ENCODE results near the gene RHOD.

RHOD gene

DNA sequence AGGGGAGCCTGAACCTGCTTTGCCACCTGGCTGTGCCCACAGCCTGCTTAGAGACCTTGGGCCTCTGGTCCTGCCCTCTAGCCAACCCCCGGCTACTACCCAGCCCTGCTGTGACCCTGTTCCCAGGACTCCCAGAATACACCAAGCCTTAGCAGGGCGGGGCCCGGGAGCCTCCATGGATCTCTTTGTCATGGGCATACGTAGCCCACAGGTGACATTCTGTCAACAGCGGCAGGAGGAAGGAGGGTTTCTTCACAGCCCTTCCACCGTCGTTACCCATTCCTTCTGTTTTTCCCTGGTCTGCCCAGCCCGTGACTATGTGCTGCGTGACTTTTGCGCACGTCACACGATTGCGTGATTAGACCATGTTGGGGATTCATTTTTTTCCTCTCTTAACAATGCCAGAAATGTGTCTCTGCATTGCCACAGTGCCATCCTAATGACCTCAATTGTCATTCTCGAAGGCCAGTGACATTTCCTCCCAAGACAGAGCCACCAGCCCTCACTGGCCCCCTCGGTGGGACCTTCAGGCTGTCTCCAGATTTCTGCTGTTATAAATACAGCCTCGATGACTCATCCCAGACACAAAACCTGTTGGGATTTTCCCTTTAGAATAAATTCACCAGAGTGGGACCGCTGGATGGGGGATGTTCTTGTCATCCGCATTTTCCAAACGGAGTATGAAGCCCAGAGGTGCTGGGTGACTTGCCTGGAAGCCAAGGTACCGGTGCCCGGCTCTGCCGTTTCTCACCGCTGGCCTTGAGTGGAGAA lies 24.7 kb upstream of the RHOD start:
- FAIRE-seq (peak; percentile 79), DNase-seq (ENCODE audit: low spot score) (peak; percentile 81)

DNA sequence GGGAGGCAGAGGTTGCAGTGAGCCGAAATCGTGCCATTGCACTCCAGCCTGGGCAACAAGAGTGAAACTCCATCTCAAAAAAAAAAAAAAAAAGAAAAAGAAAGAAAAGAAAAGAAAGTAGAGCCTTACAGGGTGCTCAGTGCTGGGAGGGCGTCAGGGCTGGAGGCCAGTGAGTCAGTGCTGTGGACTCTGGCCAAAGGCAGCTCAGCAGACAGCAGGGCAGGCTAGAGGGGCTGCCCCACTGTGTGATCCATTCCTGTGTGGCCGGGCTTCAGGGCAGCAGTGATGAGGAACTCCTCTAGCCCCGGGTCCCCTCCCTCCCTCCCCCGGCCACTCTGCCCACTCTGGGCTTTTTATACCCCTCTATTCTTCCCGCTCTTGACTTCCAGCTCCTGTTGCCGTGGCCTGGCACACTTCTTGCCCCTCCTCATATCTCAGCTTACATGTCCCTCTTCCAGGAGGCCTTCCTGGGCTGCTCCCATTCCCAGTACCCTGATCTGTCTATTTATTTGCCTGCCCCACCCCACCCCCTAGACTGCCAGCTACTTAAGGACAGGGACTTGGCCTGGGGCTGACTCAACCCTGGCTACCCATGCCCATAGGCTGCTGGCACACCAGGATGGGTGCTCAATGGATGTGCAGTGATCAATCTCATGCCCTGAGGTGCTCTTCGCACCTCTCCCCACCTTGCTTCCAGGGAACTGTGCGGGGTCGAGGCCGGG lies 23.7 kb upstream of the RHOD start:
- peak; percentile 86 for DNase-seq (ENCODE audit: low spot score)
- FAIRE-seq = peak; percentile 71

DNA sequence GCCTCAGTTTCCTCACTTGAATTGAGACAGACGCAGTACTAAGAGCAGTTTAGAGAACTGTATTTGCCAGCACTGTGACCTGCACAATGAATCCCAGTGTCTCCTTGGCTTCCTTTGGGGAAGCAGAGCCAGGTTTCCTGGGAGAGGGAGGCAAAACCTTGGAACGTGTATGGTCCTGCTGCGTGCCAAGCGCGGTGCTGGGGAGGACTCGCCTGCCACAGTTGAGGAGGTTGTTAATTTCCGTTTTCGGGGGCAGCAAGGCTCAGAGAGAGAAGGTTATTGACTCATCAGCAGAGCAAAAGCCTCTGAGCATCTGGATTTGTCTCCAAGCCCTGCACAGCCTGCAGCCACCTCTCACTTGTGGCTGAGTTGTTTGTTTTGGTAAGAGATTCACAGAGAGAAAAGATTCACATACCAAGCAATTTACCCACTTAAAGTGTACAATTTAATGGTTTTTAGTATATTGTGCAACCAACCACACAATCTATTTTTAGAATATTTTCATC lies 22.9 kb upstream of the RHOD start:
- FAIRE-seq = peak; percentile 91

DNA sequence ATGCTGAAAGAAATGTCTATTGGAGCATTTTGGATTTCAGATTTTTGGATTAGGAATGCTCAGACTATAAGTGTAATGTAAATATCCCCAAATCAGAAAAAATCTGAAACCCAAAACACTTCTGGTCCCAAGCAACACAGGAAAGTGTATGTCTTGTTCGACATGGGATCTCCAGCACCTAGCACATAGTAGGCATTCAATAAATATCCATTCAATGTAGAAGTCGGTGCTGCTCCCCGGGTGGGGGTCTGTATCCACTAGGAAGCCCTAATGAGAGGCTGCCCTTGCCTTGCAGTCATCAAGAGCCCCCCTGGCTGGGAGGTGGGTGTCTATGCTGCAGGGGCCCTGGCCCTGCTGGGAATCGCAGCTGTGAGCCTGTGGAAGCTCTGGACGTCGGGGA lies 22.3 kb upstream of the RHOD start:
- no peak for DNase-seq (ENCODE audit: low spot score)
- FAIRE-seq = no peak

More for the DNA sequence above, 22.9 kb upstream of the RHOD start:
- DNase-seq (ENCODE audit: low spot score) = peak; percentile 83

DNA sequence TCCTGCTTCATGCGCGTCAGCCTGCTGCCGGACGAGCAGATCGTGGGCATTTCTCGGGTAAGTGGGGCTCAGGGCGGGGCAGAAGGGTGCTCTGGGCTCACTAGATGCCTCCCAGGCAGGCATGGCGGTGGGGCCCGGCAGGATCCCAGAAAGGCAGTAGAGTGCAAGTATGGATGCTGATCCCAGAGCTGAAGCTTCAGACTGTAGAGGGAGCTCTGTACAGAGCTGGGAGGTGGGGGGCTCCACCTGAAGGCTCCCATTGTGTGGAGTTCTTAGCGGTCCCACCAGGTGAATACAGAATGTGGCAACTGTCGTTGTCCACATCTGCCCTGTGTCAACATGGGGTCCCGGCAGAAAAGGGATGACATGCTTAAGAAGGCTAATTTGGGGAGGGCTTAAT lies 16.5 kb upstream of the RHOD start:
- FAIRE-seq (no peak), DNase-seq (ENCODE audit: low spot score) (no peak)

DNA sequence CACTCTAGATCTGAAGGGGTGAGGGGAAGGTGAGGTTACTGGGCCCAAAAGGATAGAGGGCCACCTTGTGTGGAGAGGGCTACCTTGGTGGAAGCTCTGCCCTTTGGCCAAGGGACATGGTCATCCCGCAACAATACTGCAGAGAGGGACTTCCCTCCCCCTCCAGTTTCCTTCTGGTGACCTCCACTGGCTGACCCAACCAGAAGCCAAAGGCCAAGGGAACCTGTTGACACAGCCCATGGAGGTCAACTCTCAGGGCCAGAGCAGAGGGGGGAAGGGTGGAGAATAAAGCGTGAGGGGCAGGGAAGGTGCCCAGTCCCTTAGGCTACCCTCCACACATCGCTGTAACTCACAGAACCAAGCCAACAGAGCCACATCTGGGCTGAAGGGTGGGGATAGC lies 15.0 kb upstream of the RHOD start:
- DNase-seq (ENCODE audit: low spot score) (no peak), FAIRE-seq (no peak)

DNA sequence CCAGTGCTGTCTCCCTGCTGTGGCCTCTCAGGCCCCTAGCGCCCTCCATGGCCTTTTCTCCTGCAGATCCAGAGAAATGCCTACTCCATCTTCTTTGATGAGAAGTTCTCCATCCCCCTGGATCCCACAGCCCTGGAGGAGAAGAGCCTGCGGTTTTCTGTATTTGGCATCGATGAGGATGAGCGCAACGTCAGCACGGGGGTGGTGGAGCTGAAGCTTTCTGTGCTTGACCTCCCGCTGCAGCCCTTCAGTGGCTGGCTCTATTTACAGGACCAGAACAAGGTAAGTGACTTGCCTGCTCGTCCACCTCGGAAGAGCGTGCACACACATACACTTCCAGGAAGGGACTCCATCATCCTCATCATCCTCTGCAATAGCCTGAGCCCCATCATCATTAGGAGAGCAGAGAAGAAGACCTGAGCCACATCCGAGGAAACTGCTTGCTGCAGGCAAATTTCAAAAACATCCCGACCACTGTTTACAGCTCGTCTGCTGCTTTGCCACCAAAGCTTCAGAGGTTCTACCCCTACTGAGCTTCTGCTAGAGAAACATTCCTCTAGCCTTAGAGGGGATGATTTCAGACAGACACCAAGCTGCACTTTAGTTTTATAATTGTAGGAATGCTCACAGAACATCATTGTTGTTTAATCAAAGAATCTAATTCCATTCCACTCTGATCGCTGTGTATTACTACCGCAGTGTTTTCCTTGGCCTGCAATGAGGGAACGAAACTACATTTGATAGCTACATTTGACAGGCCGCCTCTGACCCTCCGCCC lies 12.9 kb upstream of the RHOD start:
- FAIRE-seq = no peak

DNA sequence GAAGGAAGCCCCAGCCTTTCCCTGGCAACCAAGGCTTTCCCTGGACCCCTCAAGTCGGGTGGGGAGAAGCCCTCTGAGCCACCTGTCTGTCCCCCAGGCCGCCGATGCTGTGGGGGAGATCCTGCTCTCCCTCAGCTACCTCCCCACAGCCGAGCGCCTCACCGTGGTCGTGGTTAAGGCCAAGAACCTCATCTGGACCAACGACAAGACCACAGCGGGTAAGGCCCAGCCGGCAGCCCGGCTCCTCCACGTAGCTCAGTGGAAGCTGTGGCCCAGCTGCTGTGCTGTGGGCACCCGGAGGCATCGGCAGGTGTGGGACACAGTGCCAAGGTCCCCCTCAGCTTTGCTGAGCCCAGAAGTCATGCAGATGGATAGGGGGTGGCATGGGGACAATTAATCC lies 12.2 kb upstream of the RHOD start:
- no peak for FAIRE-seq
- DNase-seq (ENCODE audit: low spot score) = no peak

More for the DNA sequence above, 12.9 kb upstream of the RHOD start:
- no peak for DNase-seq (ENCODE audit: low spot score)

DNA sequence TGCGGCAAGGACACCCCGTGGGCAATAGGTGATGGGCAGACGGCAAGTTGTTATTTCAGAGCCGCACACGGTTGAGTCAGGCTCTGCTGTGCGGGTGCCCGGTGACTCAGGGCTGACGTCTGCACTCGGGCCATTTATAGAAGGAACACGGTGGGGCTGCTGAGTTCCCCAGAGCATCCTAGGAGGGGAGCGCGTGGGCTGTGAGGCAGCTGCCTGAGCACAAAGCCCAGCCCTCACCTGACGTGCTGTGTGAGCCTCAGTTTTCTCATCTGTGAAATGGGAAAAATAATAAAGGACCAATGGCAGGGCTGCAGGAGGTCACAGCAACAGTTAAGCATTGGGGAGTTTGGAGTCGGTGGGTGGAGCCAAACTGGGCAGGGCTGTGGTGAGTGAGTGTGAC lies 11.3 kb upstream of the RHOD start:
- peak; percentile 82 for DNase-seq (ENCODE audit: low spot score)
- no peak for FAIRE-seq

DNA sequence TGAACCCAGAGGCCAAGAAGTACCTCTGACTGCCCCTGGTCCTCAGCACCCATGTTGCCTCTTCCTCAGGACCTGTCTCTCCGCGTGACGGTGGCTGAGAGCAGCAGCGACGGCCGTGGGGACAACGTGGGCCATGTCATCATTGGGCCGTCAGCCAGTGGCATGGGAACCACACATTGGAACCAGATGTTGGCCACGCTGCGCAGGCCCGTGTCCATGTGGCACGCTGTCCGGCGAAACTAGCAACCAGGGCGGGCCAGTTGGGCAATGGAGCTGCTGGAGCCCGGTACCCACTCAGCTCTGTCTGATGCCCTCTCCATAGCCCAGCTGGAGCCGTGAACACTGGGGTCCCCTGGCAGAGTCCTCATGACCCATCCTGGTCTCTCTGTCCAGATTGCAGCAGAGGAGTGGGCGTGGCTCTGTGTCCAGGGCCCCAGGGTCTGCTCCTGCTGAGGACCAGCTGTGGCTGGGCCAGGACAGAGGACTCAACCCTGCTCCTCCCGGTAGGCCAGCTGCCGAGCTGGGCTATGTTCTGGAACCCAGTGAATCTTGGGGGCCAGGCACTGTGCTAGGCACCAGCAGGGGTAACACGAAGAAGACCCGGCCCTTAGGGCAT lies 8.0 kb upstream of the RHOD start:
- DNase-seq (ENCODE audit: low spot score) = no peak
- FAIRE-seq = no peak

DNA sequence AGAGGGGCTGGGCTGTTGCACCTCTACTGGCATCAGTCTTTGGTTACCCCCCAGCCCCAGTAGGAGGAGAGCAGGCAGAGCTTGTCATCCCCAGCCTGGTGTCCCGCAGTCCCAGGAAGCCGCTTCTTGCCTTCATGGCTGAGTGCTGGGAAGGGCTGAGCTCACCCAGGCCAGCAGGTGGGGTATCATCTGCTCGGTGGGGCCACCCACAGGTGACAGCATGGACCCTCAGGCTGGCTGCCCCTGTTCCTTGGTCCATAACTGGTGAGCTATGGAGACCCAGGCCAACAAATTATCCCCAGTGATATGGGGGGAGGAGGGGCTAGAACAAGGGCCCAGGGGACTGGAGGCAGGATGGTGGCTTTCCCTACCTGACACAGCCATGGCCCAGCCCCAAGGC lies 6.5 kb upstream of the RHOD start:
- FAIRE-seq (no peak), DNase-seq (ENCODE audit: low spot score) (no peak)

DNA sequence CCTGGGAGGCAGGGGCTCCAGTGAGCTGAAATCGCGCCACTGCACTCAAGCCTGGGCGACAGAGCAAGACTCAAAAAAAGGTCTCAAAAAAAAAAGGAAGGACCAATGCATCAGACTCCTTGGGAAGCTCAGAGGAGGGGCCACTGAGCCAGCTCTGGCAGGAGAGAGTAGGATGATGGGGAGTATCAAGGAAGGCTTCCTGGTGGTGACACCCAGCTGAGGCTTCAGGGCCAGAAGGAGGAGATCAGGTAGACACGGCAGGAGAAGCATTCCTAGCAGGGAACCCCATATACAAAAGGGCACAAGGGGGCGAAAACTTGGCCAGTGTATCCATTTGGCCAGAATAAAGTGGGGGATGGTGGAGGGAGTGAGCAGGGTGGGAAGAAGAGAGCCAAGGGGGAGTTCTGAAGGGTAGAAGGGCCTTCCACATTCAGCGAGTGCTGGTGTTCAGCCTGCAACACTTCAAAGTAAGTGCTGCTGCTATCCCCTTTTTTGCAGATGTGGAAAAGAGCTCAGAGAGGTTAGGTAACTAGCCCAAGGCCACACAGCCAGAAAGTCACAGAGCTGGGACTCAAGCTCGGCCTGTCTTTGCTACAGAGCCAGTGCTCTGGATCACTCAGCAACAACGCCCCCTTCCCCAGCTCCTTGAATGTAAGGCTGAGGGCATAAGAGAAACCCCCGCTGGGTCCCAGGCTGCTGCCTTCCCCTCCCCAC lies 5.3 kb upstream of the RHOD start:
- no peak for DNase-seq (ENCODE audit: low spot score)

DNA sequence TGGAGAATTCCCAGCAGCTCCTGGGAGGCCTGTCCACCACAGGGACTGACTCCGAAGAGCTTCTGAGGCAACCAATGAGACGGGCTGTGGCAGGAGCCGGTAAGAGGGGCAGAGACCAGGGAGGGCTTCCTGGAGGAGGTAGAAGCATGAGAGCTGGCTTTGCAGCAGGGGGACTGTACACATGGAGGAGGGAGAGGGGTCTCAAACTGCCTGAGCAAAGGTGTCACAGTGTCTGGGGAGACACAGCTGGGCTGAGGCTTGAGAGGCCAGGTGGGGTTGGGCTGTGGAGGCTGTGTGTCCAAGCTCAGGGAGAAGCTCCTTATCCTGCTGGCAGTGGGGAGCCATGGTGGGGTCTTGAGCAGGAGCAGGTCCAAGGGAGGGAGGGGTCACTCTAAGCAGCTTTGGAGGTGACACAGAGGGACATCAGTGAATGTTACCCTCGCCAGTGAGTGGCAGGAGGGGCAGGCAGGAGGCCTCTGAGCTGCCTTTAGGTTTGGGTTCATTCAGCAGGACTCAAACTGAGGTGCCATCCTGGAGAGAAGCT lies 4.6 kb upstream of the RHOD start:
- no peak for DNase-seq (ENCODE audit: low spot score)
- no peak for FAIRE-seq

More for the DNA sequence above, 5.3 kb upstream of the RHOD start:
- no peak for FAIRE-seq

DNA sequence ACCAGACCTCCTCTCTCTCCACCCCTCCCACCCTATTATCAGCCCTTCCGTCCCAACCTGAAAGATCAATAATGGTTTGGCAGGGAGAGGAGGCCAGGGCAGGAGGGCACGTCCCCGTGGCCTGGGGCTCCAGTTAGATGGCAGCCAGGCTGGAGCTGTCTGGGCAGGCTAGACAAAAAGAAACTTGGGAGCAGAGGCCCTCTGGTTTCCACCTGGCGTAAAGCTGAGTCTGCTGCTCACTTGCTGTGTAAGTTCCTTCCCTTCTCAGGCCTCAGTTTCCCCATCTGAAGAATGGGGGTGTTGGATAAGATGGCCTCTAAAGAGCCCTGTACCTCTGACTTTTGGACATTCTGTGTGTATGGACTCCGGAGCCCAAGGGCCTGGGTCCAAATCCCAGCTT lies 3.8 kb upstream of the RHOD start:
- DNase-seq (ENCODE audit: low spot score) = no peak
- FAIRE-seq = no peak

DNA sequence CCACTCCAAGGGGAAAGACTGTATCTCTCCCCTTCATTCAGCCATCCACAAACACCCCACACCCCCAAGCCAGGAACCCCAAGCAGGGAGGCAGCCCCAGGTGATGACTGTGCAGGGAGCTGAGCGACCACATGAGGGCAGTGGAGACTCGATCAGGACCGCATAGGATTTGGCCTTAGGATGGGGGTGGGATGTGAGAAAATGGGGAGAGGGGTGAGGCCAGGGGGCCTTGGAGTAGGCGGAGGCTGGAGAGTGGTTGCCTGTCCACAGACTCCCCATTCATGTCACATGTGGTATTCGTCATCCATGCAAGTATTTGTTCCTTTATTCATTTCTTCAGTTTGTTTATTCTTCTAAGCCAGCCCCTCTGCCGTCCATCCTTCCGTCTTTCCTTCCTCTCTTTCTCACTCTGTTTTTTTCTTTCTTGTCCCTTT lies 2.7 kb upstream of the RHOD start:
- DNase-seq (ENCODE audit: low spot score) (no peak), FAIRE-seq (no peak)

DNA sequence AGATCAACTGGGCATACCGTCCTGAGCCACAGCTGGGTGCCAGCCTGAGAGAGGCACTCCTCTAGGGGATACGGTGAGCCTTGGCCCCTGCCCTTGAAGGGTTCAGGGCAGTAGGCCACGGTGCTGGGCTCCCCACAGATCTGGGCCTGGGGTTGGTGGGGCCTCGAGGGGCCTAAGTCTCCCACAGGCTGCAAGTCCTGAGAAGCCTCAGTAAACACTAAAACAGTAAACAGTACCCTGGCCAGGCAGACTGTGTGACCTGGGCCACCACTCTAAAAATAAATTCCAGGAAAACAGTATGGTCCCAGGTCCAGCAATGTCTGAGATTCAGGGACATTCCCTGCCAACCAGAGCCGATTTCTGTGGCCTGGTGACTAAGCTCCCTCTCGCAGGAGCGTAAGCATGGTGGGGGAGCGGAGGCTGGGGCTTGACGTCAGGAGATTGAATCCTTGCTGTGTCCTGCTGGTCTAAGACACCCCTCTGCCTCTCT lies 2.3 kb upstream of the RHOD start:
- FAIRE-seq = peak; percentile 78
- peak; percentile 74 for DNase-seq (ENCODE audit: low spot score)

DNA sequence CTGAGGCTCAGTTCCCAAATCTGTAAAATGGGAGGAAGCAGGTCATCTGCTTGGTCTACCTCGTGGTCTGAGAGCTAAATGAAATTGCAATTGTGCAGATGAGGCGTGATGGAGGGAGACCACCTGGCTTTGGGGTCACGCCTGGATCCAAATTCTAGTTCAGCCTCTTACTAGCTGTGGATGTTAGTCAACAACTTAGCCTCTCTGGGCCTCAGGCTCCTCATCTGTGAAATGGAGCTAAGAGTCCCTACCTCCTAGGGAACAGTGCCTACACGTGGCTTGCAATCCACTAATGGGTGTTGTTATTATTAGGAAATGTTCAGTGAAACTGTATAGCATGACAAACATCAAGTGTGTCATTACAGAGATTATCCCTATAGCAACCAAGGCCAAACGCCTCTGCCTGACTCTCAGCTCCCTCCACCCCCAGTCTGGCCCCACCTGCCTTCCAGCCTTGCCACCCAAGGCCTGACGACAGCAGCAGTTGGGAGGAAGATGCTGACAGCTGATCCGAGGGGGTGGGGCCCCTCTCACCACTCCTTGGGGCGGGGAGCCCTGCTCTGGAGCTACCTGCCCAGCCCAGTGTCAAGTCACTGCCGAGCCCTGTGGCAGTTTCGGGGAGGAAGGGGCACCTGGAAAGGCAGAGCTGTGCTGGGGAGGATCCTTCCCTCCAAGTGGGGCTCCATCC lies 1.7 kb upstream of the RHOD start:
- peak; percentile 83 for DNase-seq (ENCODE audit: low spot score)
- FAIRE-seq = no peak

DNA sequence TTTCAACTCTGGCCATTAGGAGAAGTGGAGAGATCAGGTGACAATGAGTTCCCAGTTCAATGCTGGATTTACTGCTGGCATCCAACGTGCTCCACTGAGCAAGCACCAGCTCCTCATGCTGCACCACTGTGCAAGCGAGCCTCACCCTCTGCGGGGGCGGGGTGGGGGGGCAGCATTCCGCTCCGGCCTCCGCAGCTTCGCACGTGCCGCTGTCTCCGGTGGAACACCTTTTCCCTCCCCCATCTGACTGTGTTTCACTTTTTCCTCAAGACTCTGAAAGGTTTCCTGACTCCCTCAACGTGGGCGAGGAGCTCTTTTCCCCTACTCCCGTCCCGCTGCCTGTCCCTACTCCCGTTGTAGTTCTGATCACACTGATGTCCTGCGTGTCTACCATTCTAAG lies 835 bp upstream of the RHOD start:
- DNase-seq (ENCODE audit: low spot score) (no peak), FAIRE-seq (no peak)

DNA sequence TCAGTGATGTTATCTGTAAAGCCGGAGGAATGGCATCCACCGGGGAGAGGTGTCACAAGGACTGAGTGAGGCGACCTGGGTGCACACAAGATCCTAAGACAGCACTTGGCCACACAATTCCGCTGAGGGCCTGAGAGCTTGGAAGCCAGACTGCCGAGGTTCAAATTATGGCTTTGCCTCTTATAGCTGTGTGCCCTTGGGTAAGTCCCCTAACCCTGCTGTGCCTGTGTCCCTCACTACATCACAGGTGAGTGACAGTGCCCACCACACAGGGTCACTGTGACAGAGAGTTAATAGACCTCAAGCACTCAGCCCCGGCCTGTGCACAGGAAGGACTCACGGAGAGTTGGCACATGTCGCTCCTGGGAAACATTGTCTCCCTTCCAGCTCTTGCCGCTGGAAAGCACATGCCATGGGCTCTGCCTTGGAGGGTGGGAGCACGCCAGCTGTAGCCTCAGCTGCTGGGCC lies 592 bp downstream of the RHOD start:
- no peak for DNase-seq (ENCODE audit: low spot score)
- FAIRE-seq = no peak

DNA sequence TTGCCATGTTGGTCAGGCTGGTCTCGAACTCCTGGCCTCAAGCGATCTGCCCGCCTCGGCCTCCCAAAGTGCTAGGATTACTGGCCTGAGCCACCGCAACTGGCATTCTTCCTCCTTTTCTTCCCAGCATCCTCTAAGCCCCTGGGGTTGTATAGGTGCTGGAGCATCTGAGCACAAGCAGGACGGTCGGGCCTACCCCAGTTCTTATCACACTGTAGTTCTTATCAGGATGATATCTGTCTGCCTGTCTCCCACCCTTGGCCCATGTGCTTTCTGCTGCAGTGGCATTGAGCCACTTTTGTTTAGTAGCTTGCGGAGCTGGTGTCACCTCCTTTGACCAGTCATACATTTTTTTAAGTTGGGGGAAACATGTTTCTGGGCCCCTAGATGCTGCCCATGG lies 1.9 kb downstream of the RHOD start:
- FAIRE-seq = no peak
- no peak for DNase-seq (ENCODE audit: low spot score)
